Middle frontal gyrus (tissue), 1 donor: Measurements from ENCODE around the gene MYLK.

Experiments used
- DNase-seq: peaks from one replicate; pipeline ENCODE4 v3.0.0-alpha.2; 2015; ENCODE audit warnings: low spot score; ENCODE audit errors: extremely low spot score

The MYLK gene

DNA sequence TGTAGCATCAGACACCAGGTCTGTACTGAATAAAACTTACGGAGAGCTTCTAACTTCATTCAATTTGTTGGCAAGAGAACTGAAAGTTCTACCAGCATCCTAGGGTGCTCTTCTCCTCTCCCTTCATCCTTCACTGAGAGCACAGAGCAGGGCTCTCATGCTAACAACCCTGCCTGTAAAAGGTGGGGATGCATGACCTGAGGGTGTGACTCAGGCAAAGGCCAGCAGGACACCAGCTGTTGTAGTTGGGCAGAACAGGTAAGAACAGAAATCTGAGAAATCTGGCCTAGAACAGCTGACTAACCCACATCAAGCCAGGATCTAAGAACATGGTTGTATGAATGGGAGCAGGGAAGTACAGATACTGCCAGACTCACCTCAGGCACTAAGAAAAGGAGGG lies 64.2 kb downstream of the MYLK start:
- no peak for DNase-seq

DNA sequence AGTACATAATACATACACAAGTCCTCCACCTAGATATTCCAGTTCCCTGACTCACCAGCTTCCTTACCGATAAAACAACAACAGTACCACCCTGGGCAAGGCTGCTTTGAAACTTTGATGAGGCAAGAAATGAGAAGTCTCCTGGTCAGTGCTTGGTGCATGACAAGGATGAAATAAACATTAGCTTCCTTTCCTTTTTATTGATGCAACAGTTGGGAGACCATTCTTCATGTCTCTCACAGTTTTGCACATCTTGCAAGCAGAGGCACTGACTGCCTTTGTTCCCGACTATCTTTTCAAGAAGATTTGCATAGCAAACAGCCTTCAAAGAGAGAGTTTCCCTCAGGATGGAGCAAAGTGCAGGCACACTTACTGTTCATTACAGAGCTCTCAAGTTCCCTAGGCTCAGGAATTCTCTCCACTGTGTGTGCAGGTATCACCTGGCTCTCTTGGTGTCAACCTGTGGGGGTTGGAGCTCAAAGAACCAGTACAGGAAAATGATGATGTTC lies 65.2 kb downstream of the MYLK start:
- DNase-seq, result no peak

DNA sequence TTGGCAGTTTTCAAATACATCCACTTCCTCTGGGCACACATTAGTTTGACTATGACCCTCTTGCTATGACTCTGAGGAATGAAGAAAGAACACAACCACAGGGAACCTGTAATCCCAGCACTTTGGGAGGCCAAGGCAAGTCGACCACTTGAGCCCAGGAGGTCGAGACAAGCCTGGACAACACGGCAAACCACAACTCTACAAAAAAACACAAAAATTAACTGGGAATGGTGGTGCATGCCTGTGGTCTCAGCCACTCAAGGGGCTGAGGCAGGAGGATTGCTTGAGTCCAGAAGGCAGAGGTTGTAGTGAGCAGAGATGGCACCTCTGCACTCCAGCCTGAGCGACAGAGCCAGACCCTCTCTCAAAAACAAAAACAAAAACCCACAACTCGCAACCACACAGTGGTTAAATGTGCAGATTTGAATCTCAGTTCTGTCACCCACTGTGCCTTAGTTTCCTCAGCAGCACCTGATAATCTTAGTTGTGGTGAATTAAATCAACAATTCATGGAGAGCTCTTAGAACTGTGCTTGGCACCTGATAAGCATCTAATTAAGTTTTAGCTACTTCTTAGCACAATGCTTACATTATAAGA lies 65.7 kb downstream of the MYLK start:
- no peak for DNase-seq

DNA sequence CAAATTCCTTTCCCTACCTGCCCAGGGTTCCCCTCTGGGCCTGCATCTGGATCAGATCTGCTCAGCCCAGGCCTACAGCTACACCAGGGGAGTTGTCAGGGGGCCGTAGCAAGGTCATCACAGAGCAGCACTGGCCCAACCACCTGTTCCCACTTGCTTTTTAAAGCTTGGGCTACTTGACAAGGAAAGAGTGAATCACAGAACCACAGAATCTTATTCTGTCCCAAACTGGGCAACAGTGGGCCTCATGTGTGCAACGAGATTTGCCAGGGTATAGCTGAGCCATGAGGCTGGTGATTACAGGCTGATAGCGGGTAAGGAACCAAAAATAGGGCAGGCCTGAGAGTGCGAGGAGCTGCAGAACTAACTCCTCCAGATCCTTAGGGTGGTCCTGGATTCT lies 66.7 kb downstream of the MYLK start:
- DNase-seq, result no peak

DNA sequence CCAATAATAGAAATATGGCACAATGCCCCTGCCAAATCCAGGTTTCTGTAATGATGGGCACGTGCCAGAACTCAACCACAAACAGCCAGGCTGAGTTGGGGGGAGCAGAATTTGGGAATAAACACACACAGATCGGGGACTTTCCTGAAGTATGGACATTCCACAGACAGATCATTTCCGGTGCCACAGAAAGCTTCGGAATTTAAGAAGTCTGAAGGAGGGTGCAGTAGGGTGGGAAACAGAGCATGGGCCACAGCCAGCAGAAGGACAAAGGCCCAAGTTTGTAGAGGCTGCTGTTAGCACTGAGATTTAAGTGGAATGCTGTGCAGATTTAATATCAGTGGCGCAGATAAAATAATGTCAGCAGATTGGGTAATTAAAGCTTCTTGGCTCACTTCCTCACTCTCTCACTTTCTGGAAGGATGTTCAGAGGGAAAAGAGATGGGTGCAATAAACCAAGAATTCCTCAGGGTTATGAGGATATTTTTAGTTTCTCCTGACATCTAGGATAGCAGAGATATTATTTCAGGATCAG lies 67.4 kb downstream of the MYLK start:
- no peak for DNase-seq

DNA sequence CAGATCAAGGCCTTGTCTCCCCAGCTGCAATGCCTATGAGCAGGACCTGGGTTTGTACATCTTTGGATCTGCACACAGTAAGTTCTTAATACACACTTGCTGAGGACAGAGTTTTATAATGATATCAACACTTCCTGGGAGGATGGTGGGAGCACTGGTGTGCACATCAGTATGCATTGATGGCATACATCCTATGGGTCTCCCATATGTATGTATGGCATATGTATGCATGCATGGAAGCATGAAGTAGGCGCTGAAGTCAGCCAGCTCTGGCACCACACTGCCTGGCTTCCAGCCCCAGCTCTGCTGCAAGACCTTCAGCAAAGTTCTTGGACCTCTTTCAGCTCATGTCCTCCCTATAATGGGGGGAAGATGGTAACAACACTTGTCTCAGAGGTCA lies 68.2 kb downstream of the MYLK start:
- no peak for DNase-seq

DNA sequence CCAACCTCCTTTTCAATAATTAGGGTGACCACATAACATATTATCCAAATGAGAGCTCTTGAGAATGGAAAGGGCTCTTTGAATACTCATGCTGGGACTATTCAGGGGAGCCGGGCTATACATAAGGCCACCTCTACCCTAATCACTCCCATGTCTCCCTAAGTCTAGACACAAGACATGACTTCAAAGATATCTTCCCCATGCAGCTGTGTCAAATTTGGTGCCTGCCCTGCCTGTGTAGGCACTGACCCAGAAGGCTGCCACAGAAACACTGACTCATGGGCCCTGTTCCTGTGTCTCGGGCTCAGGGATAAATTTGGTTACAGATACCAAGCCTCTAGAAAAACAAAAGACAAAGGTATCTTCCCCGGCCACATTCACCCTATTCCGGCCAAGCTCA lies 70.3 kb downstream of the MYLK start:
- no peak for DNase-seq

DNA sequence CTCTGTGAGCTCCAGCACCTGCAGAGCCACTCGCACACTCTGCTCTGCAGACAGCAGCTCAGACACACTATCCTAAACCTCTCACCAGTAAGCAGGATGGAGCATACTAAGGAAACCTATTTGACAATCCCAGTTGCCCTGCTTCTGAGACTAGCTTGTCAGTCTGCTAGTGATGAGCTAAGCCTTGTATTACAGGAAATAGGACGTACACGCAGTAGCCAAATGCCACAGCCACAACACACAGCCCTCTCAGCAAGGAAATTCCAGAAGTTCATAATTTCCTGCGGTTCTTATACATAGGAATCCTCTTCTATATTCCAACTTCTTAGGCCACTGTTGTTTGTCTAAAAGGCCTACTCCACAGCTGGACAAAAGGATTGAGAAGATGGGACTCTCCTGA lies 74.5 kb downstream of the MYLK start:
- no peak for DNase-seq

DNA sequence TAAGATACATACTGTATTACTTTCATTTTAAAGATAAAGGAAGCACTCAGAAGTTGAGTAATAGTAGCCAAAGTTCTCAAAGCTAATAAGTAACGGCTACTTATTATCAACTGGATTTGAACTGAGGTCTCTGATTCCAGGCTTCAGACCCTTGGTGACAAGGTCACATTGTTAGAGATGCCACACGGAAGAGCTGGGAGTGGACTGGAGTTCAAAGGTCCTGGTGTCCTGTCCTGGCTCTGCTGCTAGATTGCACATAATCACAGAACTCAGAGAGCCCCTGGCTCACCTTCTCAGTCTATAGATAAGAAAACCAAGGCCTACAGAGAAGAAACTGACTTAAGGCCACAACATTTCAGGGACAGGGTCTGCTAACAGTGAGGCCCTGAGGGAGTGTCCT lies 75.3 kb downstream of the MYLK start:
- no peak for DNase-seq

DNA sequence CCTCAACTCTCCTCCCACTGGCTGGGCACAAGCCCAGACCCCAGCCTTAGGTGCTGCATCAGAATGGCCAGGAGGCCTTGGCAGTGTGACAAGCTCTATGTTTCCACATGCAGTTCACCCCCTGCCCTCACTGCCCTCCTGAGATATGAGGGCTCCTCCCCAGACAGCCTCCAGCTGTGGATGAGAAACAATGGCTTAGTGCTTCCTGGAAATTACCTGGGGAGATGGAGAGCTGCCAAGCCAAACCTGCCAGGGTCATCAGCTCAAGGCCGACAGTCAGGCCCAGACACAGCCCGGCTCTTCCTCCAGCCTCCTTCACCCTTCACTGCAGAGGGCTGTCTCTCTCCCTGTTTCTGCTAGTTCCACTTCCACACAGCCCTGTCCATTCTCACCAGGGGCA lies 76.3 kb downstream of the MYLK start:
- DNase-seq, result no peak

DNA sequence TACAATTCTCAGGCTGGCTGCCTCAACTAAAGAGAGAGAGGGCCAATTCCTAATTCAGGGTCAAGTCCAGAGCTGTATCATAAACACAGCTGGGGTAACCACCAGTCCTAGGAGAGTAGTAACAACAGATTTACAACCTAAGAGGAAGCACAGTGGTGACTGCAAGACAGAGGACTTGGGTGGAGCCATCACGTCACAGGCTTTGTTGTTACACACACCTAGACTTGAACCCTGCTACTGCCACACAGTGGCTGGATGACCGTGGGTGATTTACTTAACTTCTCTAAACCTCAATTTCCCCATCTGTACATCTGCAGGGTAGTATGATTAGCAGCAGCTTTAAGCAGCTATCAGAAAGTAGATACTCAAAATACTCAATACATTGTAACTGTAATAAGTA lies 78.6 kb downstream of the MYLK start:
- no peak for DNase-seq

DNA sequence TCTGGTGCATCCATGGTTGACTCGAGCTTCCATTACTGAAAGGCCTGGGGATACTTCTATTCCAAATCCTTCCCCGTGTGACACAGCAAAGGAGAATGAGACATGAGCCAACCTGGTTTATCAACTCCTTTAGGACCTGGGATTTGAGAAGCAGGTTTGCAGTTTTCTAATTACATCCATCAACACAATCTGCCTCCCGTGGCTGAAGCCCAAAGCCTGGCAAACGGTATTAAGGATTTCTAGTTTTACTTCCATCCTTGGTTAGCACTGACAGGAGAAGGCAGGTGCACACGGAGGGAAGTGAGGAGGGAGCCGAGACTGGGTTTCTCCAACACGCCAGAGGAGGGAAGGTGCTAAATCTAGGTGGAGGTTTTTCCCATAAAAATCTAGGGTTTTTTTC lies 79.0 kb downstream of the MYLK start:
- DNase-seq, result no peak

DNA sequence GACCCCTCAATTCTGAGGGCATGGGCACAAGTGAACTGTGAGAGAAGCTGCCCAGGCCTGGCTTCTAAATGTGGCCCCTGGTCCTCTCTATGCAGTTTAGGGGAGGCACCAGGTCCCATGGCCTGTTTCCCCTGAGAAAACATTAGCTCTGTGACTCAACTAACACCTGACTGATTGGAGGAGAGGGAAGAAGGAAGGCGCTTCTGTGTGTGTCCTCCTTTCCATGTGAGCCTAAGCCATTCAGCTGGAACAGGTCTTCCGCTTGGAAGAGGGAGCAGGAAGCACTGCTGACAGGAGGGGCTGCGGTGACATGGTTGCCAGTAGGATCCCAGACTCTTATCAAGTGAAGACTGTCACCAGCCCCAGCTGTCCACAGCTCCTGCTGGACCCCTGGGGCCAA lies 79.5 kb downstream of the MYLK start:
- no peak for DNase-seq

DNA sequence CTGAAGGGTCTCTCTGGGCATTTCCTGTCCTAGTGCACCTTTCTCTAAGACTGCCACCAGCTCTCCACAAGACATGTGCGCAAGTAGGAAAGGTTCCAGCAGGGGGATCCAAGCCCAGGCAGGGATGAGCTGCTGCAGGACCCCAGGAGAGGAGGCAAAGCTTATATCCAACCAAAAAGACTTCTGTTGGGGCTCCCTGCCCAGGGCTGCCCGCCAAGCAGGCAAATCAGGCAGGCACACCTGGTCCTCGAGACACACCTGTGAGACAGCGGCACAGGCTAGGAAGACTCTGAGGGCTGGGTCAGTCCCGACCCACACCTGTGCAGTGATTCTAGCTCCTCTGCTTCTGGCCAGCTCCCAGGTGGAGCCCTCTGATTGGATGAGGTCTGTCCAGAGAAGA lies 80.6 kb downstream of the MYLK start:
- no peak for DNase-seq

DNA sequence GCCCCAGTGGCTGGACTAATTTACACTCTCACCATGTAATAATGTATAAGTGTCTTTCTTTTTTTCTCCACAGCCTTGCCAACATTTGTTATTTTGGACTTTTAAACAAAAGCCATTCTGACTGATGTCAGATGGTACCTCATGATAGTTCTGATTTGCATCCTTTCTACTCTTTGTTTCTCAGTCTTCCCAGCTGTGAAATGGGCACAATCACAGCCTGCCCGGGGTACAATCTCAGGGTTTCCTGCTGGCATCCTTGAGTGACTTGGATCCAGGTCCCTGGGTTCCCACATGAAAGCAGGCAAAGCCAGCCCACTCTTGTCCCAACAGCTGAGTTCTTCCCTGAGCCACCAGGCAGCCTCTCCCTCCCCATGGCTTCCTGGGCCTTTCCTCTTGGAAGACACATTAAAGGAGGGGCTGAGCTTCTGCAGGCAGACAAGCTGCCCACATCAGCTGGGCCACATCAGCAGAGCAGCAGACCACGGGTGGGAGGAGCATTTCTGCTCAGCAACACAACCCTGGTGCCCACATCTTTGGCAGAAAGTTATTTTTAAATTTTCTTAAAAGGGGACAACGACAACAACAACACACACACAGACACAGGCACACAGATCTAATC lies 82.0 kb downstream of the MYLK start:
- no peak for DNase-seq

DNA sequence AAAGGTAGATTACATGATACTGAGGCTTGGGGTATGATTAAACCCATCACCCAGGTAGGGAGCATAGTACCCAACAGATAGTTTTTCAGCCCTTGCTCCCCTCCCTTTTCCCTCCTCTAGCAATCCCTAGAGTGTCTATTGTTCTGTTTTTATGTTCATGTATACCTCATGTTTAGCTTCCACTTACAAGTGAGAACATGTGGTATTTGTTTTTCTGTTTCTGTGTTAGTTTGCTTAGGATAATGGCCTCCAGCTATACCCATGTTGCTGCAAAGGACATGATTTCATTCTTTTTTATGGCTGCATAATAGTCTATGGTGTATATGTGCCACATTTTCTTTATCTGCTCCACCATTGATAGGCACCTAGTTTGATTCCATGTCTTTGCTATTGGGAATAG lies 82.7 kb downstream of the MYLK start:
- DNase-seq, result no peak

DNA sequence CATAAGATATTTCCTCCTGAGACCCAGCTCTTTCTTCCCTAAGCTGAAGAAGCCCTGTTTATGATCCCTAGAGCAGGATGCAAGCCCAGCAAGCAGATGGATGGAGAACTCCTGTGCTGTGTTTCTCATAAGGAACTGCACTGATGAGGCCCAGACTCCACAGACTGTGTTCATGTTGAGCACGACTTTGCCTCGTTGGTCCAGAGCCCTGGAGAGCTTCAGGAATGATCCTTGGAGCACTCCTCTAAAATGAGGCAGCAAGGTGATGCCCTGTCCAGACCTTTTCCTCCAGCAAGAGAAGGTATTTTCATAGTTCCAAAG lies 83.8 kb downstream of the MYLK start:
- no peak for DNase-seq

DNA sequence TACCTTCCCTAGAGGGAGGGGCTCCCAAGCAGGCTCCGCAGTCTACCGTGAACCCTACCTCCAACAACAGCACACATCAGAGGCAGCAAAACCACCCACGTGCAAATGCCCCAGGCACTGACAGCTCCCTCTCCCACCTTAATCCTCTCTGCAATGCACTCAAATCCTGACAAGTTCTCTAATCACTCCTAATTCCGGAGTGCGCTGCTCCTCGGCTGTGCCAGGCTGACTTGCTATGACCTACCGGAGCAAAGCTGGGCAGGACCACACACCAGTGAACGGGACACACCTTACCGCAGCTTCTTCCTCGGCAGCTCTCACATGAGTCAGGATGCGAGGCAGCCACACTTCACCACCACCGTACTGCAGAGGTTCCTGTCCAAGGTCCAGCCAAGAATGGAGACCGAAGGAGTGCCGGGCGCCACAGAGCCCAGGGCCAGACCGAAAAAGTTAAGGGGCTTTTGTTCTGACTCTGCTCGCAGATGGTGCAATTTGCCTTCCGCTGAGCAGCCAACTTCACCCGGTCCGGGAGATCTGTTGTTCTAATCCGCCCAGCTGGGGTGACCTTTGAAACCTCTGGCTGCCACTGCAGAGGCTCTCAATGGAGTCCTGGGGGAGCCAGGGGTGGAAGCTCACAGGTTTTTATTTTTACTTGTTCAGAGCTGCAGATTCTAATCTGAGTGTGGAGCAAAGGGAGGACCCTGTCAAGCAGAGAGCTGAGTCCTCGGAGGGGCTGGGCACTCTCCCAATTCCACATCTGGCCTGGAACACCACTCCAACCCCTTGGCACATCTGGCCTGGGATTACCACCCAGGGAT lies 84.4 kb downstream of the MYLK start:
- no peak for DNase-seq

DNA sequence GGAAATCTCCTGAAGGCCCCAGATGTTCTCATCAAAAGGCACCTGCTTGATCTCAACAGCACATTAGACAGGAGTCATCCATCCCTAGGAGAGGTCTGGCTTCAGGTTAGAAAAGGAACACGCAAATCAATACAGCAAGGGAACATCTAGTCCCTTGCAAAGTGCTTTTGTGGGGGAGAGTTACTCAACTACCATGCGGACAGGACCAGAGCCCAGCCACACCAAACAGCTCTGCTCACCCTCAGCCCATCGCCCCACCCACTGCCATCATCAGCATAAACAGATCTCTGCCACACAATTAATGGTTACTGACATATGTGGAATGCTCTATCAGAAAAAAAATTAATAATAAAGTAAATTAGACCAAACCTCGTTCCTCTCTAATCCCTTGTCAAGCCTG lies 85.6 kb downstream of the MYLK start:
- no peak for DNase-seq

DNA sequence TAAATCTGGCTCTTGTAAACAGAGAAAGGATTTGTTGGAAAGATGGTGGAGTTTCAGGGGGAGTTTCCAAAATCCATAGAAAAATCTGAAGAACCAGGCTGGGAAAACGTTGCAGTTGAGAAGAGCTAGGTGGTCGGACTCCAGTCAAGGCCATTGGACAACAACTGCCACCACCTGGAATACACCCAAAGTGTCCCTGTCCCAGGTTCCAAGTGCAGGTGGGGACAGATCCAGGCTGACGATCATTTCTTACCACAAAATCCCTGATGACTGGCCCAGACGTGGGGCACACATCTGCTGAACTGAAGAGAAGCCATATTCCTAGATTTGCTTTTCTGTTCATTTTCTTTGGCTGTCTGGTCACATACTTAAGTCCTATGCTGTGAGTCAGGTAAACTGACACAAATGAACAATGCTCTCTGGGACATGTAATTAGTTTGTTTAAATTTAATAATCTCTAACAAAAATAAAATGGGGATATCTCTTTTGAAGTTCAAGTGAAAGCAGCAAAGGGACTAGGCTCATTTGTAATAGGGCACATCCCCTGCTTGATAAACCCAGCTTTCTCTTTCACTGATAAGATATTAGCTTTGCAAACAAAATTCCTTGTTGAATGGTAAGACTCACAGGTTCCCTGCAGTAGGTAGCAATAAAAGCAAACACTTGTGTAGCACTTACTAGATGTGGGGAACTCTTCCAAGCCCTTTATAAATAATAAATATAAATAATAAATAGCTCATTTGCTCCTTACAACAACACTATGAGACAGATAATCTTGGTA lies 88.5 kb downstream of the MYLK start:
- no peak for DNase-seq

DNA sequence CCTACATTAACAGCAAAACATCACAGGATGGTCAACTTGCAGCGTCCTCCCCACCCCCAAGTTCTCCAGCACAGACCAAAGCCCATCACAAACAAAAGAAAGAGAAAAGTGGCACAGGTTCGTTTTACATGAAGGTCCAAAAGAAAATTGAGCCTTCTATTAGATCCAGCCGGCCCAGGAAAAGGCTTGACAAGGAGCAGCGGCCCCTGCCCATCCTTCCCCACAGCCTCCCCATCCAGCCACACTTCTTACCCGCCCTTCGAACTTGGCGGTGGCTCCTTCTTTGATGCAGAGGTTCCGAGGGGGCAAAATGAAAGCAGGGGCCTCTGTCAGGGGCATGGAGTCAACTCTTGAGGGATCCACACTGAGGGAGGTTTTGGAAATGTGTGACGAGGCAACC lies 90.7 kb downstream of the MYLK start:
- no peak for DNase-seq
